IMR-90 (cell line): ENCODE results near the gene CEACAM16. TPM values are rescaled to one million over a fixed set of nuclear protein-coding genes. Genes with fewer than 3 reads are reported as not detected.

ENCODE experiments used
- ATAC-seq: fragments of 200-7000 bp; cut with Tn5 transposase; 2 replicates; pipeline ENCODE4 v1.9.1; 2020; ENCODE audit warnings: low read depth, mild to moderate bottlenecking, moderate library complexity
- BruUV-seq: library from RNA; stranded (reverse); fragments of 400-500 nt; replicated peaks from 2 replicates; lab custom pipeline; 2021; lab: Mats Ljungman, UMichigan
- CTCF ChIA-PET: fragments of 300-600 bp; formaldehyde crosslinking; extraction: SDS; loops from one replicate; lab custom pipeline; 2021; ENCODE audit warnings: antibody characterized with exemption; lab: Yijun Ruan, JAX
- POLR2A ChIA-PET: fragments of 300-600 bp; sonication (Branson Sonifier 250); formaldehyde crosslinking; loops from one replicate; lab custom pipeline; 2022; ENCODE audit warnings: antibody characterized with exemption; ENCODE audit not compliant: unreplicated experiment; lab: Charles Lee
- DNase-seq: peaks from one replicate; pipeline ENCODE4 v3.0.0; 2013
- H2AFZ ChIP-seq: replicated peaks from 2 replicates; pipeline ENCODE3; 2013; ENCODE audit warnings: low read length, mild to moderate bottlenecking; ENCODE audit not compliant: poor library complexity
- H2AK5ac ChIP-seq: 2 replicates; pipeline ENCODE4 v1.6.1; 2013; ENCODE audit warnings: low read depth, low read length, inconsistent platforms
- H2AK9ac ChIP-seq: replicated peaks from 2 replicates; pipeline ENCODE3; 2013; ENCODE audit warnings: mild to moderate bottlenecking, low read depth, low read length, moderate library complexity; ENCODE audit not compliant: poor library complexity
- H2BK120ac ChIP-seq: 2 replicates; pipeline ENCODE4 v1.6.1; 2013; ENCODE audit warnings: low read depth, low read length, inconsistent platforms
- H2BK15ac ChIP-seq: 3 replicates; pipeline ENCODE4 v1.6.1; 2013; ENCODE audit warnings: low read depth, low read length, inconsistent platforms
- H2BK20ac ChIP-seq: 2 replicates; pipeline ENCODE4 v1.6.1; 2013; ENCODE audit warnings: low read depth, mild to moderate bottlenecking, inconsistent platforms, low read length, moderate library complexity
- H2BK5ac ChIP-seq: 2 replicates; pipeline ENCODE4 v1.6.1; 2013; ENCODE audit warnings: mild to moderate bottlenecking, low read depth, low read length, inconsistent platforms; ENCODE audit not compliant: poor library complexity, severe bottlenecking
- H3K14ac ChIP-seq: replicated peaks from 2 replicates; pipeline ENCODE4 v1.6.1; 2013; ENCODE audit warnings: low read depth, low read length, inconsistent platforms
- H3K18ac ChIP-seq: 2 replicates; pipeline ENCODE4 v1.6.1; 2013; ENCODE audit warnings: low read depth, low read length, control low read depth
- H3K23ac ChIP-seq: 2 replicates; pipeline ENCODE4 v1.6.1; 2013; ENCODE audit warnings: low read depth, low read length, inconsistent platforms
- H3K27ac ChIP-seq: 2 replicates; pipeline ENCODE4 v1.5.1; 2013; ENCODE audit warnings: mild to moderate bottlenecking, control low read depth, low read length; ENCODE audit not compliant: insufficient read depth
- H3K27me3 ChIP-seq: 2 replicates; pipeline ENCODE4 v1.6.1; 2013; ENCODE audit warnings: low read length; ENCODE audit not compliant: control insufficient read depth, insufficient read depth
- H3K36me3 ChIP-seq: 2 replicates; pipeline ENCODE4 v1.6.1; 2013; ENCODE audit warnings: low read length, mixed read lengths; ENCODE audit not compliant: control insufficient read depth, insufficient read depth
- H3K4ac ChIP-seq: 2 replicates; pipeline ENCODE4 v1.6.1; 2013; ENCODE audit warnings: low read depth, low read length, inconsistent platforms
- H3K4me1 ChIP-seq: 2 replicates; pipeline ENCODE4 v1.6.1; 2013; ENCODE audit warnings: low read length, mixed read lengths; ENCODE audit not compliant: control insufficient read depth, insufficient read depth
- H3K4me2 ChIP-seq: 2 replicates; pipeline ENCODE4 v1.6.1; 2013; ENCODE audit warnings: low read depth, mild to moderate bottlenecking, control low read depth, low read length, moderate library complexity
- H3K4me3 ChIP-seq: 2 replicates; pipeline ENCODE4 v1.5.1; 2013; ENCODE audit warnings: low read depth, mild to moderate bottlenecking, control low read depth, low read length, moderate library complexity; ENCODE audit not compliant: insufficient read depth
- H3K56ac ChIP-seq: 2 replicates; pipeline ENCODE4 v1.6.1; 2013; ENCODE audit warnings: low read length, inconsistent platforms; ENCODE audit not compliant: insufficient read depth; ENCODE audit errors: extremely low read depth
- H3K79me1 ChIP-seq, 2 experiments: 2 replicates each; pipeline ENCODE4 v1.6.1; 2013; ENCODE audit warnings: low read length in 2 of 2, inconsistent platforms in 1 of 2, low read depth in 1 of 2
- H3K9ac ChIP-seq: 2 replicates; pipeline ENCODE4 v1.6.1; 2013; ENCODE audit warnings: low read depth, low read length, control low read depth
- H3K9me1 ChIP-seq: 2 replicates; pipeline ENCODE4 v1.6.1; 2013; ENCODE audit warnings: low read length, inconsistent platforms; ENCODE audit not compliant: insufficient read depth
- H3K9me3 ChIP-seq: 2 replicates; pipeline ENCODE4 v1.6.1; 2013; ENCODE audit warnings: low read length; ENCODE audit not compliant: control insufficient read depth, insufficient read depth
- H4K20me1 ChIP-seq: 2 replicates; pipeline ENCODE4 v1.6.1; 2013; ENCODE audit warnings: low read length, inconsistent platforms; ENCODE audit not compliant: insufficient read depth
- H4K5ac ChIP-seq: 2 replicates; pipeline ENCODE4 v1.6.1; 2013; ENCODE audit warnings: mild to moderate bottlenecking, low read depth, low read length, control low read depth
- H4K8ac ChIP-seq, 2 experiments: 2 replicates each; pipeline ENCODE4 v1.6.1; 2013; ENCODE audit warnings: low read depth in 2 of 2, low read length in 2 of 2, control low read depth in 1 of 2, inconsistent platforms in 1 of 2
- H4K91ac ChIP-seq: 2 replicates; pipeline ENCODE4 v1.6.1; 2013; ENCODE audit warnings: low read depth, low read length, inconsistent platforms; ENCODE audit not compliant: insufficient read depth
- CEBPB ChIP-seq: IDR thresholded peaks from 2 replicates; pipeline ENCODE4 v1.6.1; 2012; ENCODE audit warnings: low read depth, low read length, improper control_type of control experiment
- CHD1 ChIP-seq: IDR thresholded peaks from 2 replicates; pipeline ENCODE4 v1.6.1; 2012; ENCODE audit warnings: low read depth, low read length, improper control_type of control experiment
- CTCF ChIP-seq: conservative IDR thresholded peaks from 2 replicates; pipeline ENCODE4 v1.5.1; 2012; ENCODE audit warnings: mild to moderate bottlenecking, low read depth, low read length, improper control_type of control experiment
- ELK1 ChIP-seq: fragments of 150-350 bp; IDR thresholded peaks from 2 replicates; pipeline ENCODE4 v1.6.1; 2016; ENCODE audit warnings: low read depth, mild to moderate bottlenecking, low read length, moderate library complexity, borderline replicate concordance
- FOS ChIP-seq: fragments of 150-350 bp; IDR thresholded peaks from 2 replicates; pipeline ENCODE4 v1.6.1; 2016; ENCODE audit warnings: low read depth, low read length
- MAFK ChIP-seq: IDR thresholded peaks from 2 replicates; pipeline ENCODE4 v1.6.1; 2012; ENCODE audit warnings: low read depth, low read length, improper control_type of control experiment
- MAZ ChIP-seq: IDR thresholded peaks from 2 replicates; pipeline ENCODE4 v1.6.1; 2012; ENCODE audit warnings: low read depth, mild to moderate bottlenecking, low read length, improper control_type of control experiment, moderate library complexity, borderline replicate concordance
- MXI1 ChIP-seq: IDR thresholded peaks from 2 replicates; pipeline ENCODE4 v1.6.1; 2012; ENCODE audit warnings: low read depth, mild to moderate bottlenecking, low read length, moderate library complexity, borderline replicate concordance
- RCOR1 ChIP-seq: IDR thresholded peaks from 2 replicates; pipeline ENCODE4 v1.6.1; 2012; ENCODE audit warnings: mild to moderate bottlenecking, low read length, improper control_type of control experiment; ENCODE audit not compliant: insufficient replicate concordance
- RFX5 ChIP-seq: IDR thresholded peaks from 2 replicates; pipeline ENCODE4 v1.8.0; 2012; ENCODE audit warnings: low read depth, mild to moderate bottlenecking, low read length, moderate library complexity
- USF2 ChIP-seq: fragments of 150-350 bp; IDR thresholded peaks from 2 replicates; pipeline ENCODE4 v1.6.1; 2017; ENCODE audit warnings: mild to moderate bottlenecking, antibody characterized with exemption, low read length, low read depth
- WGBS, 2 experiments: methylation state at CpG; one replicate each; pipeline versions ENCODE4 v1.1.5 to v1.1.7; 2013; ENCODE audit warnings: missing lambda C conversion rate in 2 of 2; ENCODE audit not compliant: insufficient read length in 1 of 2; ENCODE audit errors: extremely low coverage in 2 of 2; 5-methylcytosine and 5-hydroxymethylcytosine counted together
- dilution Hi-C: fragments of 300-500 bp; cut with HindIII; formaldehyde crosslinking; loops from one replicate; pipeline ENCODE4 v1.14.3; 2018; ENCODE audit warnings: low sequenced_read_pairs; ENCODE audit not compliant: unreplicated experiment
- in situ Hi-C: fragments of 300-500 bp; cut with MboI; formaldehyde crosslinking; loops from 3 replicates; pipeline ENCODE4 v1.14.3; 2019; ENCODE audit warnings: low sequenced_read_pairs, inconsistent platforms, mixed read lengths
- intact Hi-C: fragments of 100-400 bp; cut with micrococcal nuclease; formaldehyde crosslinking; loops from 2 replicates; pipeline ENCODE4 v1.10.0; 2022
- polyA plus RNA-seq, 3 experiments: library from polyadenylated mRNA; depleted of rRNA; stranded (reverse); fragments of >200 nt; gene quantifications; 2 replicates each; pipeline ENCODE4 v1.2.3, GENCODE V29; 2012; ENCODE audit warnings: low replicate concordance in 1 of 3
- total RNA-seq: library from RNA; depleted of rRNA; stranded (reverse); fragments of >200 nt; gene quantifications from 2 replicates; pipeline ENCODE4 v1.2.3, GENCODE V29; 2012

Gene CEACAM16
- total and polyA plus RNA-seq, 2 of the 4 experiments (the other 2 are of a cell fraction) = not detected

- H3K18ac ChIP-seq = no peak overlapping the region
- no CpG with 5 or more reads among the region's 15 CpGs for WGBS, 2 experiments
- ChIA-PET POLR2A (no interaction called here), CTCF (no interaction called here)
- H3K4me3 ChIP-seq = no peak overlapping the region
- no peak for DNase-seq
- no peak overlapping the region for H3K4me2 ChIP-seq
- H4K5ac ChIP-seq = no peak overlapping the region
- H2AK5ac ChIP-seq = no peak overlapping the region
- in situ Hi-C loops = no loop called here
- H3K9me3 ChIP-seq = no peaks in the 10 kb centered on the region
- H2AFZ ChIP-seq = no peak overlapping the region
- TF ChIP-seq CTCF (no peak), RCOR1 (no peak), CHD1 (no peak), CEBPB (no peak), RFX5 (no peak), MAFK (no peak), MAZ (no peak), USF2 (no peak), FOS (no peak), ELK1 (no peak), MXI1 (no peak)
- H3K36me3 ChIP-seq = no peaks in the 10 kb centered on the region
- ATAC-seq = no peak
- H4K8ac ChIP-seq = no peak overlapping the region
- H2BK15ac ChIP-seq = no peak overlapping the region
- H4K20me1 ChIP-seq = no peaks in the 10 kb centered on the region
- H3K27ac ChIP-seq = no peak overlapping the region
- no TSS peak for BruUV-seq
- no peak overlapping the region for H3K9ac ChIP-seq
- no peak overlapping the region for H2BK5ac ChIP-seq
- H2BK120ac ChIP-seq = no peak overlapping the region
- H3K14ac ChIP-seq = no peak overlapping the region
- H3K79me1 ChIP-seq = no peaks in the 10 kb centered on the region
- H3K27me3 ChIP-seq = peaks cover 8% of the 10 kb centered on the region
- H3K23ac ChIP-seq = no peak overlapping the region
- H3K4me1 ChIP-seq = no peaks in the 10 kb centered on the region
- no peaks in the 10 kb centered on the region for H3K9me1 ChIP-seq
- H2BK20ac ChIP-seq = no peak overlapping the region
- H3K4ac ChIP-seq = no peak overlapping the region
- no peak overlapping the region for H2AK9ac ChIP-seq
- no peak overlapping the region for H3K56ac ChIP-seq
- H4K91ac ChIP-seq = no peak overlapping the region
- intact Hi-C loops = no loop called here
- dilution Hi-C loops = no loop called here
These were observed 2.3 kb downstream of the CEACAM16 start for GRCh38 chr19:44701228-44701627.
